ENCODE measurements around the gene GMEB1. TPM values are rescaled to one million over a fixed set of nuclear protein-coding genes. Genes with fewer than 3 reads are reported as not detected.
"Not testable (repeated sequence)": the region's sequence is repeated elsewhere in the genome, so short reads cannot be mapped to it uniquely, and the experiment has no call there.

The GMEB1 gene
- total and polyA plus RNA-seq, 2 experiments from 2014 or later: 6.9 to 8.2 TPM

DNA sequence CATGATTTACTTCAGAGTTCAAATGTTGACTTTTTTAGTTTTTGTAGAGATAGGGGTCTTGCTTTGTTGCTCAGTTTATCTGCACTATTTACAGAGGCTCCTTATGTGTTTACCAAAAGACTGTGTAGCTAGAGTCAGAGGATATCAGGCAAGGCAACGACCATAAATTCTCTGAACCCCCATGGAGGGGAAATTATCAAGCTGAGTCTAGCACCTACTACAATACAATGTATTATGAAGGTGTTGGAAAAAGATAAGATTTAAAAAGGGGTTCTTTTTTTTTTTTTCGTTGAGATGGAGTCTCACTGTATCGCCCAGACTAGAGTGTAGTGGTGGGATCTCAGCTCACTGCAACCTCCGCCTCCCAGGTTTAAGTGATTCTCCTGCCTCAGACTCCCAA is 16.4 kb downstream of the GMEB1 start:
- in situ Hi-C loops (cut with MboI): no loop called here
- Histone ChIP-seq H3K36me3 (ENCODE audit: low read depth) (peaks cover 5% of the 10 kb centered on the region; the same call in 1 of the 2 replicates), H3K9ac (no peak overlapping the region), H2AFZ (no peak overlapping the region), H3K79me2 (ENCODE audit: insufficient read depth) (peaks cover 27% of the 10 kb centered on the region; the same call in 1 of the 2 replicates), H3K27me3 (replicated peaks; ENCODE audit: insufficient read depth) (no peaks in the 10 kb centered on the region), H3F3A (ENCODE audit: insufficient read depth) (no peaks in the 10 kb centered on the region), H3K4me2 (ENCODE audit: unreplicated experiment) (no peak overlapping the region), H3K4me1 (ENCODE audit: insufficient read depth) (0 out of 2 replicates have a peak, but pooled peaks cover 4% of the 10 kb centered on the region), H3K4me3 (no peak overlapping the region), H3K9me2 (ENCODE audit: insufficient read depth) (no peaks in the 10 kb centered on the region), H4K20me1 (ENCODE audit: insufficient read depth) (no peaks in the 10 kb centered on the region), H3K9me3 (ENCODE audit: low read depth) (no peaks in the 10 kb centered on the region), H3K27ac (no peak overlapping the region)
- TF ChIP-seq EZH2 (IDR thresholded peaks at IDR 0.05; ENCODE audit: insufficient read depth, poor library complexity, severe bottlenecking) (no peak), EZH2phosphoT487 (IDR thresholded peaks at IDR 0.05; ENCODE audit: insufficient read depth, low read depth) (no peak)
- WGBS, 2 experiments (ENCODE audit: low coverage in 1 of 2, low lambda C conversion rate in 2 of 2, missing lambda C conversion rate in 2 of 2): 83 to 84% methylated on average over 4 of the region's 4 CpGs
- no peak for DNase-seq

DNA sequence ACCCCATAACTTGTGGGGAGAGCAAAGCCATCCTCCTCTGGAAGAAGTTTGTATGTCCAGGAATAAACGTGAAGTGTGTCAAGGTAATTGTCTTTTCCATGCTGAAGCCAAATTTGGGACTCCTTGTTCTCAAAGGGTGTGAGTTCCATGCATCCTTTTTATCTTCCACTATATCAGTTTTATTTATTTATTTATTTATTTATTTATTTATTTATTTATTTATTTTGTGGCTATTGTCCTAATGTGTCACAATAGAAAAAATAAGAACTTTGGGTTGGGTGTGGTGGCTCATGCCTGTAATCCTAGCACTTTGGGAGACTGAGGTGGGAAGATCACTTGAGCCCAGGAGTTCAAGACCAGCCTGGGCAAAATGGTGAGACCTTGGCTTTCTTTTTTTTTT is 23.0 kb downstream of the GMEB1 start:
- in situ Hi-C loops (cut with MboI); H4K20me1 ChIP-seq (ENCODE audit: insufficient read depth); H3K27ac ChIP-seq; DNase-seq; H3K9ac ChIP-seq; H3K9me2 ChIP-seq (ENCODE audit: insufficient read depth); H3K4me1 ChIP-seq (ENCODE audit: insufficient read depth); H3K79me2 ChIP-seq (ENCODE audit: insufficient read depth); H3K9me3 ChIP-seq (ENCODE audit: low read depth); H3K4me2 ChIP-seq (ENCODE audit: unreplicated experiment); H3F3A ChIP-seq (ENCODE audit: insufficient read depth); H3K27me3 ChIP-seq (replicated peaks; ENCODE audit: insufficient read depth); H2AFZ ChIP-seq; H3K4me3 ChIP-seq: not testable (repeated sequence)
- peaks cover 20% of the 10 kb centered on the region for H3K36me3 ChIP-seq (ENCODE audit: low read depth)
- WGBS, 2 experiments (ENCODE audit: low coverage in 1 of 2, low lambda C conversion rate in 2 of 2, missing lambda C conversion rate in 2 of 2): 67 to 70% methylated on average over 1 of the region's 1 CpG

DNA sequence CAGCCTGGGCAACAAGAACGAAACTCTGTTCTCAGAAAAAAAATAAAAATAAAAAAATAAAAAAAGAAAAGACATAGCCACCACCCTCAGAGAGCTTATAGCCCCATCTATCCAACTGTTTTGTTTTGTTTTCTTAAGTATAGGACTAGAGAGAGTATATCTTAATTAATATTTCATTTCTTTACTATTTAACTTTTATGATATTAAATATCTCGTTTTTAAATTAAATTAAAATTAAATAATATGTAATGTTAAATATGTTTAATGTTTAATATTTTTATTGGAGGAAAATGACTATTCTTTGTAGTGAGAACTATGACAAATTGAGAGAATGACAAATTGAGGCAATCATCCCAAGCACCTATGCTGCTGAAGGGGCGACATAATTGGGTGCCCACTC is 35.0 kb downstream of the GMEB1 start:
- no peak overlapping the region for H3K27ac ChIP-seq

DNA sequence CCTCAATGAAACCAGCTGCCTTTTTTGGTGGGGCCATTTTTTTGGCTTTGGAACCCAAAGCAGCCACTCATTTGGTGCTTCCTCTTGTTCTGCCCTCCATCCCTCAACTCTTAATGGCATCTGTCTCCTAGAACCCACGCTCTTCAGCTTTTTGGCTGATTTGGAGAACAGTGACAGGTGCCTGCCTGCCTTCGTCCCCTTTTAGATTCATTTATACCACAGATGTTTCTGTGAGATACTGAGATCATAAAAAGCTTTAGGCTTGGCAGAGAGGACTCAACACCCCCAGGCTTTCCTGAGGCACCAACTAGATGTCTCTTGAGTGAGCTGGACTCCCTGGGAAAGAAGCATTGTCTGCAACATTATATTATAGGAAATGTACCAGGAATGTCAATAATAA is 47.8 kb downstream of the GMEB1 start:
- no peak overlapping the region for H3K9ac ChIP-seq
- H4K20me1 ChIP-seq (ENCODE audit: insufficient read depth): no peaks in the 10 kb centered on the region
- peaks cover 10% of the 10 kb centered on the region; the same call in 1 of the 2 replicates for H3F3A ChIP-seq (ENCODE audit: insufficient read depth)
- WGBS, 2 experiments (ENCODE audit: low coverage in 1 of 2, low lambda C conversion rate in 2 of 2, missing lambda C conversion rate in 2 of 2): 97 to 100% methylated on average over 2 of the region's 2 CpGs
- H2AFZ ChIP-seq: no peak overlapping the region
- H3K4me1 ChIP-seq (ENCODE audit: insufficient read depth): peaks cover 8% of the 10 kb centered on the region; the same call in 1 of the 2 replicates
- no peak overlapping the region for H3K4me3 ChIP-seq
- 0 out of 2 replicates have a peak, but pooled peaks cover 4% of the 10 kb centered on the region for H3K36me3 ChIP-seq (ENCODE audit: low read depth)
- no peak overlapping the region for H3K27ac ChIP-seq
- no peaks in the 10 kb centered on the region for H3K79me2 ChIP-seq (ENCODE audit: insufficient read depth)
- in situ Hi-C loops (cut with MboI): no loop called here
- no peak for TF ChIP-seq EZH2phosphoT487 (IDR thresholded peaks at IDR 0.05; ENCODE audit: insufficient read depth, low read depth)
- TF ChIP-seq EZH2 (IDR thresholded peaks at IDR 0.05; ENCODE audit: insufficient read depth, poor library complexity, severe bottlenecking): no peak
- no peaks in the 10 kb centered on the region for H3K9me2 ChIP-seq (ENCODE audit: insufficient read depth)
- no peak overlapping the region for H3K4me2 ChIP-seq (ENCODE audit: unreplicated experiment)
- no peak for DNase-seq
- no peaks in the 10 kb centered on the region for H3K27me3 ChIP-seq (replicated peaks; ENCODE audit: insufficient read depth)
- no peaks in the 10 kb centered on the region for H3K9me3 ChIP-seq (ENCODE audit: low read depth)

More for the DNA sequence above, 35.0 kb downstream of the GMEB1 start:
- peaks cover 13% of the 10 kb centered on the region; the same call in 1 of the 2 replicates for H3K36me3 ChIP-seq (ENCODE audit: low read depth)
- no peaks in the 10 kb centered on the region for H3K4me1 ChIP-seq (ENCODE audit: insufficient read depth)
- H3K27me3 ChIP-seq (replicated peaks; ENCODE audit: insufficient read depth): no peaks in the 10 kb centered on the region
- H3K4me2 ChIP-seq (ENCODE audit: unreplicated experiment): no peak overlapping the region
- no peaks in the 10 kb centered on the region for H3K79me2 ChIP-seq (ENCODE audit: insufficient read depth)
- H3K4me3 ChIP-seq: no peak overlapping the region
- no peaks in the 10 kb centered on the region for H3K9me2 ChIP-seq (ENCODE audit: insufficient read depth)
- H2AFZ ChIP-seq: no peak overlapping the region
- 98% methylated on average over 3 of the region's 3 CpGs for WGBS, 2 experiments (ENCODE audit: low coverage in 1 of 2, low lambda C conversion rate in 2 of 2, missing lambda C conversion rate in 2 of 2)
- H3K9ac ChIP-seq: no peak overlapping the region
- H3K9me3 ChIP-seq (ENCODE audit: low read depth): no peaks in the 10 kb centered on the region
- DNase-seq: no peak
- H4K20me1 ChIP-seq (ENCODE audit: insufficient read depth): no peaks in the 10 kb centered on the region
- in situ Hi-C loops (cut with MboI): no loop called here
- TF ChIP-seq EZH2 (IDR thresholded peaks at IDR 0.05; ENCODE audit: insufficient read depth, poor library complexity, severe bottlenecking) (no peak), EZH2phosphoT487 (IDR thresholded peaks at IDR 0.05; ENCODE audit: insufficient read depth, low read depth) (no peak)
- no peaks in the 10 kb centered on the region for H3F3A ChIP-seq (ENCODE audit: insufficient read depth)

DNA sequence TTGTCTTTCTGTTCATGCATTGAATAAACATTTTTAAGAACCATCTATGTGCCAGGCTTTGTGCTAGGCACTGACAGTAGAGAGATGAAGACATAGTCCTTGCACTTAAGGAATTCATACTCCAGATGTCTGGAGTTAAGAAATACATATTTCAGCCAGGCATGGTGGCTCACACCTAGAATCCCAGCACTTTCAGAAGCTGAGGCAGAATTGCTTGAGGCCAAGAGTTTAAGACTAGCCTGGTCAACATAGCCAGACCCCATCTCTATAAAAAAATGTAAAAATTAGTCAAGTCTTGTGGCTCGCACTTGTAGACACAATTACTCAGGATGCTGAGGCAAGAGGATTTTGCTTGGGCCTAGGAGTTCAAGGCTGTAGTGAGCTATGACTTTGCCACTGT is 49.6 kb downstream of the GMEB1 start:
- TF ChIP-seq EZH2phosphoT487 (IDR thresholded peaks at IDR 0.05; ENCODE audit: insufficient read depth, low read depth): no peak
- no peak for TF ChIP-seq EZH2 (IDR thresholded peaks at IDR 0.05; ENCODE audit: insufficient read depth, poor library complexity, severe bottlenecking)
- Histone ChIP-seq H3F3A (ENCODE audit: insufficient read depth) (peaks cover 10% of the 10 kb centered on the region; the same call in 1 of the 2 replicates), H3K4me2 (ENCODE audit: unreplicated experiment) (no peak overlapping the region), H3K27me3 (replicated peaks; ENCODE audit: insufficient read depth) (no peaks in the 10 kb centered on the region), H3K79me2 (ENCODE audit: insufficient read depth) (no peaks in the 10 kb centered on the region), H3K4me1 (ENCODE audit: insufficient read depth) (peaks cover 8% of the 10 kb centered on the region; the same call in 1 of the 2 replicates), H2AFZ (no peak overlapping the region), H3K27ac (no peak overlapping the region), H3K9ac (no peak overlapping the region), H3K4me3 (no peak overlapping the region), H3K9me2 (ENCODE audit: insufficient read depth) (no peaks in the 10 kb centered on the region), H4K20me1 (ENCODE audit: insufficient read depth) (no peaks in the 10 kb centered on the region), H3K36me3 (ENCODE audit: low read depth) (0 out of 2 replicates have a peak, but pooled peaks cover 4% of the 10 kb centered on the region), H3K9me3 (ENCODE audit: low read depth) (no peaks in the 10 kb centered on the region)
- in situ Hi-C loops (cut with MboI): no loop called here
- no peak for DNase-seq
- WGBS, 2 experiments (ENCODE audit: low coverage in 1 of 2, low lambda C conversion rate in 2 of 2, missing lambda C conversion rate in 2 of 2): 100% methylated on average over 1 of the region's 1 CpG
